Cardiac muscle cell (in vitro differentiated cells and primary cell): ENCODE measurements around the gene CDK2. TPM values are rescaled to one million over a fixed set of nuclear protein-coding genes. Genes with fewer than 3 reads are reported as not detected.

Source experiments
- DNase-seq, 2 donors: peaks; one replicate each; pipeline versions ENCODE4 v3.0.0 to v3.0.0-alpha.2; 2010 to 2017; ENCODE audit warnings: low read depth in 1 of 2, low spot score in 1 of 2
- H3K27ac ChIP-seq: fragments of 200-600 bp; sonication (generic); 2 replicates; pipeline ENCODE4 v1.5.1; 2016
- H3K27me3 ChIP-seq: fragments of 200-600 bp; sonication (generic); 2 replicates; pipeline ENCODE4 v1.6.0; 2016; ENCODE audit warnings: control low read depth
- H3K36me3 ChIP-seq: fragments of 200-600 bp; sonication (generic); 2 replicates; pipeline ENCODE4 v1.5.1; 2016; ENCODE audit warnings: control low read depth
- H3K4me1 ChIP-seq: fragments of 200-600 bp; sonication (generic); 2 replicates; pipeline ENCODE4 v1.8.1; 2017; ENCODE audit warnings: low read depth, mild to moderate bottlenecking, mixed run types
- H3K4me3 ChIP-seq: fragments of 200-600 bp; sonication (generic); 2 replicates; pipeline ENCODE4 v1.5.1; 2016; ENCODE audit warnings: mild to moderate bottlenecking
- H3K9me3 ChIP-seq: fragments of 200-600 bp; sonication (generic); 2 replicates; pipeline ENCODE4 v1.5.1; 2017; ENCODE audit warnings: low read depth, mild to moderate bottlenecking, control low read depth
- CTCF ChIP-seq: IDR thresholded peaks from 2 replicates; pipeline ENCODE4 v1.5.1; 2012; ENCODE audit warnings: low read depth, mild to moderate bottlenecking, low read length
- polyA plus RNA-seq: library from polyadenylated mRNA; unstranded; fragments of >200 nt; fragmentation: Nextera tagmentation; extraction: Ambion mirVana; gene quantifications from 2 replicates; pipeline ENCODE4 v1.2.1, GENCODE V29; 2016
- total RNA-seq: library from RNA; depleted of rRNA; stranded (reverse); fragments of >200 nt; gene quantifications from 2 replicates; pipeline ENCODE4 v1.2.3, GENCODE V29; 2016

Gene CDK2
- total and polyA plus RNA-seq, 2 experiments from 2014 or later = 31.4 to 33.9 TPM

DNA sequence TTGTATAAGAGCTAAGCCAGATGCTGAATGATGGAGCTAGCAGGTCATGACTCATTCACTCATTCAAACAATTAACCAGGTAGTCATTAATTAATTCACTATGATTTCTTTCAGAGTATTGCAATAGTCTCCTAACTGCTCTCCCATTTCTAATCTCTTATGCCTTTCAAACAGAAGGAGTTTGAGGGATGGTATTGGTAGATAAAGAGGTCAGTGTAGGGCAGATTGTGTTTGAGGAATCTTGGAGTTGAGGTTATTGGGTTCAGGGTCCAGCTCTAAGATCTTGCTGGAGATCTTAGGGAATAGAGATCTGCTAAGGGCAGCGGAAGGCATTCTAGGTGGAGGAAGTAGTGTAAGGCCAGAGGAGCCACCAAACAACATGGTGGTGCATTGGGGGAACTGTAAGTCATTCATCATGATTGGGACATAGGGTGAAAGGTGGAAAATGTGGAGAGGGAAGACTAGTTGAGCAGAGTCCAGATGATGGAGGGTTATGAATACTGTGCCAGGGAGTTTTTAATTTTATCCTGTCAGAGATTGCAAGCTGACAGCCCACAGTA is 24.0 kb upstream of the CDK2 start:
- no peak for TF ChIP-seq CTCF
- H3K9me3 ChIP-seq = no peaks in the 10 kb centered on the region
- DNase-seq = no peak
- H3K36me3 ChIP-seq = no peaks in the 10 kb centered on the region
- no peak overlapping the region for H3K27ac ChIP-seq
- H3K4me1 ChIP-seq = no peaks in the 10 kb centered on the region
- H3K4me3 ChIP-seq = no peak overlapping the region
- no peaks in the 10 kb centered on the region for H3K27me3 ChIP-seq

- no peak overlapping the region for H3K27ac ChIP-seq
- no peak overlapping the region for H3K4me3 ChIP-seq
- TF ChIP-seq CTCF = no peak
- H3K9me3 ChIP-seq = no peaks in the 10 kb centered on the region
- H3K36me3 ChIP-seq = no peaks in the 10 kb centered on the region
- no peak for DNase-seq
- H3K27me3 ChIP-seq = no peaks in the 10 kb centered on the region
- no peaks in the 10 kb centered on the region for H3K4me1 ChIP-seq
Measured at GRCh38 chr12:55946553-55946952, 20.1 kb upstream of the CDK2 start.

DNA sequence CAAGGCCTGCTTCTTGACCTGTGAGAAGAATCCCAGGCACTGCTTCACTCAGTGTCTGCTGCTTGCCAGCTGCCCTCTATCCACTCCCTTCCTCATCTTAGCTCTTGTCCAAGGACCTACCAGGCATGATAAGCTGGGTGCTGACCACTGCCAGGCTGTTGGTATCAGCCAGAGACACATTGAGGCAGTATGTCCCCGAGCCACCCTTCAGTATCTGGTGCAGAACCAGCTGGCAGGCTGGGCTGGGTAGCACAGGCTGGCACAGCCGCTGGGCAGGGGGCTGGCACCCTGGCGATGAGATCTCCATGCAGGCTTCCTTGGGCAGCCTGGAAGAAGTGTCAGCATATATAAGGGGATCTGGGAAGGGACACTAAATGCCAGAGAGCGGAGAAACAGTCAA is 11.3 kb upstream of the CDK2 start:
- no peaks in the 10 kb centered on the region for H3K36me3 ChIP-seq
- DNase-seq = no peak
- H3K9me3 ChIP-seq = no peaks in the 10 kb centered on the region
- no peak for TF ChIP-seq CTCF
- H3K4me1 ChIP-seq = peaks cover 3% of the 10 kb centered on the region
- H3K27me3 ChIP-seq = no peaks in the 10 kb centered on the region
- H3K27ac ChIP-seq = no peak overlapping the region
- H3K4me3 ChIP-seq = no peak overlapping the region

GRCh38 chr12:55955800-55956508 is 10.7 kb upstream of the CDK2 start:
- peaks cover 3% of the 10 kb centered on the region for H3K4me1 ChIP-seq
- H3K36me3 ChIP-seq = no peaks in the 10 kb centered on the region
- peak in 1 of 2 donors; percentile 29 for DNase-seq
- H3K27ac ChIP-seq = no peak overlapping the region
- H3K9me3 ChIP-seq = no peaks in the 10 kb centered on the region
- H3K4me3 ChIP-seq = no peak overlapping the region
- H3K27me3 ChIP-seq = no peaks in the 10 kb centered on the region
- TF ChIP-seq CTCF = peak; percentile 35

GRCh38 chr12:55957106-55957859 is 9.3 kb upstream of the CDK2 start:
- Histone ChIP-seq H3K27me3 (no peaks in the 10 kb centered on the region), H3K36me3 (no peaks in the 10 kb centered on the region), H3K4me3 (no peak overlapping the region), H3K27ac (no peak overlapping the region), H3K9me3 (no peaks in the 10 kb centered on the region), H3K4me1 (peaks cover 3% of the 10 kb centered on the region)
- TF ChIP-seq CTCF = no peak
- no peak for DNase-seq
